NCI-H524 (cell line): ENCODE results near the gene CAMK2N1.

Experiments used
- DNase-seq, 2 experiments: peaks; one replicate each; lab custom pipeline; 2025; lab: John Stamatoyannopoulos, UW

Gene CAMK2N1

GRCh38 chr1:20478057-20478635 is 7.9 kb downstream of the CAMK2N1 start:
- peak in 1 of 2 experiments; percentile 39 for DNase-seq

- no peak for DNase-seq
Observed at GRCh38 chr1:20477348-20478056, 8.5 kb downstream of the CAMK2N1 start.

- DNase-seq, result no peak
Observed at GRCh38 chr1:20476265-20477038, 9.6 kb downstream of the CAMK2N1 start.

GRCh38 chr1:20474996-20475395 is 11.0 kb downstream of the CAMK2N1 start:
- no peak for DNase-seq

GRCh38 chr1:20474333-20474975 is 11.6 kb downstream of the CAMK2N1 start:
- DNase-seq, result no peak

- DNase-seq, result no peak
Observed at GRCh38 chr1:20473894-20474293, 12.1 kb downstream of the CAMK2N1 start.

GRCh38 chr1:20472860-20473711 is 12.9 kb downstream of the CAMK2N1 start:
- DNase-seq, result no peak

- no peak for DNase-seq
Observed at GRCh38 chr1:20472121-20472520, 13.9 kb downstream of the CAMK2N1 start.

- peak; percentile 3 to 64 for DNase-seq
Observed at GRCh38 chr1:20470194-20470593, 15.8 kb downstream of the CAMK2N1 start.

GRCh38 chr1:20469406-20470076 is 16.5 kb downstream of the CAMK2N1 start:
- peak; percentile 11 to 47 for DNase-seq

- DNase-seq, result no peak
Observed at GRCh38 chr1:20466273-20466672, 19.7 kb downstream of the CAMK2N1 start.

- DNase-seq, result no peak
Observed at GRCh38 chr1:20465187-20465586, 20.8 kb downstream of the CAMK2N1 start.

GRCh38 chr1:20463502-20463901 is 22.5 kb downstream of the CAMK2N1 start:
- no peak for DNase-seq

- no peak for DNase-seq
Observed at GRCh38 chr1:20462397-20462796, 23.6 kb downstream of the CAMK2N1 start.

GRCh38 chr1:20458717-20459116 is 27.3 kb downstream of the CAMK2N1 start:
- no peak for DNase-seq

GRCh38 chr1:20454004-20454403 is 32.0 kb downstream of the CAMK2N1 start:
- DNase-seq, result no peak

- no peak for DNase-seq
Observed at GRCh38 chr1:20449735-20450311, 36.2 kb downstream of the CAMK2N1 start.

GRCh38 chr1:20448671-20449071 is 37.3 kb downstream of the CAMK2N1 start:
- DNase-seq, result peak; percentile 76 to 82

GRCh38 chr1:20447794-20448193 is 38.2 kb downstream of the CAMK2N1 start:
- no peak for DNase-seq

GRCh38 chr1:20446796-20447195 is 39.2 kb downstream of the CAMK2N1 start:
- DNase-seq, result no peak

- no peak for DNase-seq
Observed at GRCh38 chr1:20445956-20446355, 40.1 kb downstream of the CAMK2N1 start.
